T-helper 2 cell (primary cell): ENCODE measurements around the gene SLC6A18.
"Not testable (repeated sequence)": the region's sequence is repeated elsewhere in the genome, so short reads cannot be mapped to it uniquely, and the experiment has no call there.

ENCODE experiments used
- DNase-seq, 5 experiments: peaks; one replicate each; pipeline versions ENCODE4 v3.0.0 to v3.0.0-alpha.2; 2012 to 2022

The SLC6A18 gene

GRCh38 chr5:1278656-1279442, 53.7 kb downstream of the SLC6A18 start:
- no peak for DNase-seq

GRCh38 chr5:1279443-1280151, 54.4 kb downstream of the SLC6A18 start:
- peak in 1 of 5 experiments; percentile 5 for DNase-seq

- DNase-seq, result peak in 1 of 5 experiments; percentile 5
Measured at GRCh38 chr5:1280177-1281037, 55.2 kb downstream of the SLC6A18 start.

- DNase-seq, result no peak
Measured at GRCh38 chr5:1281038-1281882, 56.1 kb downstream of the SLC6A18 start.

GRCh38 chr5:1282131-1282992, 57.2 kb downstream of the SLC6A18 start:
- DNase-seq, result no peak

GRCh38 chr5:1282993-1283728, 58.0 kb downstream of the SLC6A18 start:
- not testable (repeated sequence) for DNase-seq

- not testable (repeated sequence) for DNase-seq
Measured at GRCh38 chr5:1283729-1284041, 58.5 kb downstream of the SLC6A18 start.

GRCh38 chr5:1284336-1284970, 59.3 kb downstream of the SLC6A18 start:
- not testable (repeated sequence) for DNase-seq

- DNase-seq, result no peak
Measured at GRCh38 chr5:1285141-1285540, 60.0 kb downstream of the SLC6A18 start.

GRCh38 chr5:1285883-1286291, 60.7 kb downstream of the SLC6A18 start:
- DNase-seq, result no peak

- no peak for DNase-seq
Measured at GRCh38 chr5:1288439-1289335, 63.5 kb downstream of the SLC6A18 start.

GRCh38 chr5:1289559-1289958, 64.4 kb downstream of the SLC6A18 start:
- DNase-seq, result not testable (repeated sequence)

GRCh38 chr5:1290956-1291355, 65.8 kb downstream of the SLC6A18 start:
- not testable (repeated sequence) for DNase-seq

GRCh38 chr5:1291611-1292080, 66.5 kb downstream of the SLC6A18 start:
- no peak for DNase-seq

- DNase-seq, result no peak
Measured at GRCh38 chr5:1292139-1292538, 67.0 kb downstream of the SLC6A18 start.

GRCh38 chr5:1292846-1293415, 67.8 kb downstream of the SLC6A18 start:
- DNase-seq, result no peak

GRCh38 chr5:1293416-1294205, 68.4 kb downstream of the SLC6A18 start:
- no peak for DNase-seq
